Spinal cord (tissue), 10 donors: ENCODE results near the gene MFF. TPM values are rescaled to one million over a fixed set of nuclear protein-coding genes. Genes with fewer than 3 reads are reported as not detected.

Experiments used
- DNase-seq, 6 donors: peaks; one replicate each; pipeline versions ENCODE4 v3.0.0 to v3.0.0-alpha.2; 2013 to 2015; ENCODE audit warnings: low spot score in 6 of 6, low read depth in 4 of 6
- H3K27ac ChIP-seq: one replicate; pipeline ENCODE4 v1.5.1; 2013; ENCODE audit warnings: low read depth, low read length, control low read depth
- H3K27me3 ChIP-seq: one replicate; pipeline ENCODE4 v1.6.1; 2013; ENCODE audit warnings: low read length; ENCODE audit not compliant: control insufficient read depth, insufficient read depth
- H3K36me3 ChIP-seq: one replicate; pipeline ENCODE4 v1.6.1; 2013; ENCODE audit warnings: low read length; ENCODE audit not compliant: control insufficient read depth, insufficient read depth
- H3K4me1 ChIP-seq: one replicate; pipeline ENCODE4 v1.6.1; 2013; ENCODE audit warnings: low read length; ENCODE audit not compliant: control insufficient read depth, insufficient read depth
- H3K4me3 ChIP-seq: one replicate; pipeline ENCODE4 v1.5.1; 2013; ENCODE audit warnings: low read depth, low read length, control low read depth
- H3K9me3 ChIP-seq: one replicate; pipeline ENCODE4 v1.6.1; 2013; ENCODE audit warnings: low read length; ENCODE audit not compliant: control insufficient read depth, insufficient read depth
- WGBS: methylation state at CpG from one replicate; pipeline ENCODE4 v1.1.5; 2013; ENCODE audit warnings: missing lambda C conversion rate; ENCODE audit not compliant: insufficient coverage; 5-methylcytosine and 5-hydroxymethylcytosine counted together
- polyA plus RNA-seq, 2 donors: library from polyadenylated mRNA; unstranded; fragments of 120-200 nt; gene quantifications; one replicate each; pipeline ENCODE4 v1.2.1, GENCODE V29; 2013; ENCODE audit not compliant: insufficient read length in 2 of 2
- total RNA-seq, 2 donors: library from RNA; depleted of rRNA in 1 of 2; stranded (reverse); fragments of 120-200 nt in 1 of 2; fragments of >200 nt in 1 of 2; gene quantifications; one replicate each; pipeline versions ENCODE4 v1.2.3 to v1.2.4, GENCODE V29; 2013 to 2014
- donor health status: healthy.

MFF gene
- total and polyA plus RNA-seq, 4 donors, result 103 to 175 (median 133) TPM

DNA sequence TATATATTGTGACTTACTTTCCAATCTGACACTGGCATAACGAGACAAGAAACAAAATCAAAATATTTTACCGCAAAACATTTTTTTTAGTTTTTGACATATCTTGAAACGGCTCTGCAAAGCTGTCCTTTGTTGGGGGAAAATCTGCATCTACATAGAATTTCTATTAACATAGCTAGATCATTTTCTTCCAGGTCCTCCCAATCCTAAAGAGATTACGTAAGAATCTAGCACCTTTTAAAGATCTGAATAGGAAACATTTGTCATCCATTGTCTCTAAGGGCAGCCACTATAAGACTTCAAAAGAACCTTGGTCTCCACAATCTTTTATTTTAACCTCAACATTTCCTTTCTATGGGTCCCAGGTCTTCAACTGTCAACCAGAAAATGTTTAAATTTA, 1.2 kb upstream of the MFF start:
- peaks cover 6% of the 10 kb centered on the region for H3K36me3 ChIP-seq
- peaks cover 5% of the 10 kb centered on the region for H3K4me1 ChIP-seq
- no peaks in the 10 kb centered on the region for H3K27me3 ChIP-seq
- peaks cover 1% of the 10 kb centered on the region for H3K9me3 ChIP-seq
- H3K27ac ChIP-seq, result no peak overlapping the region
- no peak for DNase-seq
- H3K4me3 ChIP-seq, result no peak overlapping the region
- WGBS, result 91% methylated on average over 1 of the region's 4 CpGs

- WGBS, result no CpG with 5 or more reads among the region's 6 CpGs
- H3K9me3 ChIP-seq, result peaks cover 1% of the 10 kb centered on the region
- H3K4me1 ChIP-seq, result peaks cover 5% of the 10 kb centered on the region
- H3K4me3 ChIP-seq, result peak overlapping the region; percentile 84
- H3K27ac ChIP-seq, result peak overlapping the region; percentile 87
- DNase-seq, result no peak
- H3K27me3 ChIP-seq, result no peaks in the 10 kb centered on the region
- H3K36me3 ChIP-seq, result peaks cover 6% of the 10 kb centered on the region
Measured at GRCh38 chr2:227324642-227324994, 433 bp upstream of the MFF start.

DNA sequence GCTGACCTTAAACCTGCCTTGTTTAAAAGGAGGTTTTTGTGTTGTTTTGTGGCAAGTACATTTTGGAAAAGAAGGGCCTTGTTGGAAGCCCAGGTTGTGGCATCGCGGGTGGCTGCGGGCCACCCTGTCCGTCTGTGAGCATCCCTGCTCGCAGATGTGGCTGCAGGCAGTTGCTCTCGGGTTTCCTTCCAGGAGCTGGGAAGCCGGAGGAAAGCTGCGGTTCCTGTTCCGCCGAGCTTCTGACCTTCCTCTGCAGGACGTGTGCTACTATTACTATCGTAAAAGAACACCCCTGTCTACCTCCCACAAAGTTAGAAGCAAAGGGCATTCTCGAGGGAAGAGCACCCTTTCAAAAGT, 766 bp downstream of the MFF start:
- peak in 3 of 6 donors; percentile 20 to 59 (median 22) for DNase-seq
- Histone ChIP-seq H3K27me3 (no peaks in the 10 kb centered on the region), H3K4me3 (peak overlapping the region; percentile 84), H3K4me1 (peaks cover 5% of the 10 kb centered on the region), H3K27ac (peak overlapping the region; percentile 87), H3K9me3 (peaks cover 1% of the 10 kb centered on the region), H3K36me3 (peaks cover under 1% of the 10 kb centered on the region)
- 0% methylated on average over 6 of the region's 13 CpGs for WGBS

DNA sequence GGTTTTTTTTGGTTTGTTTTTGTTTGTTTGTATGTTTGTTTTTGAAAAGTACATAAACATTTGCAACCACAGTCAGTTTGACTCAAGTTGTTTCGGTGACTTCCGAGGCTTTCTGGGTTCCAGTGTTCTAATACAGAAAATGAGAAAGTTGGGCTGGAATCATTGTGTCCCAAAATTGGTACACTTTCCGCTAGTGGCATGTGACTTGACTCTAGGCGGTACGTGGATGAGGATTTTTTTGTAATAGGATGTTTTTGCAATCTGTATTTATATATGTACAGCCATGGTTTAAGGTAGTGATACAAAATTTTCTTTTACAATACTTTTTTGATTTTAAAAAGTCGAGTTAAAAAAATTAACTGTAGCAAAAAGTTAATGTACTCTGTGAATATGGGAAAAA, 1.7 kb downstream of the MFF start:
- WGBS, result no CpG with 5 or more reads among the region's 6 CpGs
- Histone ChIP-seq H3K9me3 (peaks cover 1% of the 10 kb centered on the region), H3K4me3 (no peak overlapping the region), H3K27ac (peak overlapping the region; percentile 33), H3K4me1 (peaks cover 5% of the 10 kb centered on the region), H3K36me3 (no peaks in the 10 kb centered on the region), H3K27me3 (no peaks in the 10 kb centered on the region)
- DNase-seq, result no peak

DNA sequence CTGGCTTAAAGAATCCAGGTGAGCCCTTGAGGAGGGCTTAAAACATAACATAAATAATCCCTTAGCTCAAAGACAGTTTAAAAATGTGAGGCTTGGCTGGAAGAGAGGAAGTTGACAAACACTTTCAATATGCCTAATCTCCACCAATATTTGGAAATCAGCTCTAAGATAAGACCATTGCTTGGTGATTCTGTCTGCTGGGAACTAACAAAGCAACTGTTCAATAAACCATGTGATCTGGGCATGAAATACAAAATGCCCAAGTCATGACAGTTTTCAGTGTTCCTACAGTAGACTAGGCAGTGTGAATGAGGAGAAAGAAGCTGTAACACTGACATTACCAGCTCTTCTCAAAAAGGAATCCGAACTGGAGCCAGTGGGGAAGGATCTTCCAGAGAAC, 10.7 kb downstream of the MFF start:
- WGBS, result 100% methylated on average over 1 of the region's 1 CpG
- Histone ChIP-seq H3K27me3 (no peaks in the 10 kb centered on the region), H3K36me3 (peaks cover 6% of the 10 kb centered on the region), H3K4me3 (no peak overlapping the region), H3K9me3 (no peaks in the 10 kb centered on the region), H3K27ac (no peak overlapping the region), H3K4me1 (no peaks in the 10 kb centered on the region)
- peak in 1 of 6 donors; percentile 16 for DNase-seq

- Histone ChIP-seq H3K27me3 (no peaks in the 10 kb centered on the region), H3K4me1 (no peaks in the 10 kb centered on the region), H3K9me3 (no peaks in the 10 kb centered on the region), H3K36me3 (peaks cover 6% of the 10 kb centered on the region), H3K27ac (no peak overlapping the region), H3K4me3 (no peak overlapping the region)
- 100% methylated on average over 2 of the region's 2 CpGs for WGBS
- DNase-seq, result no peak
Measured at GRCh38 chr2:227337442-227337841, 12.4 kb downstream of the MFF start.

- DNase-seq, result no peak
- H3K9me3 ChIP-seq, result no peaks in the 10 kb centered on the region
- H3K27me3 ChIP-seq, result no peaks in the 10 kb centered on the region
- 100% methylated on average over 1 of the region's 2 CpGs for WGBS
- H3K4me1 ChIP-seq, result no peaks in the 10 kb centered on the region
- peaks cover 6% of the 10 kb centered on the region for H3K36me3 ChIP-seq
- no peak overlapping the region for H3K27ac ChIP-seq
- H3K4me3 ChIP-seq, result no peak overlapping the region
Measured at GRCh38 chr2:227339098-227339599, 14.1 kb downstream of the MFF start.

DNA sequence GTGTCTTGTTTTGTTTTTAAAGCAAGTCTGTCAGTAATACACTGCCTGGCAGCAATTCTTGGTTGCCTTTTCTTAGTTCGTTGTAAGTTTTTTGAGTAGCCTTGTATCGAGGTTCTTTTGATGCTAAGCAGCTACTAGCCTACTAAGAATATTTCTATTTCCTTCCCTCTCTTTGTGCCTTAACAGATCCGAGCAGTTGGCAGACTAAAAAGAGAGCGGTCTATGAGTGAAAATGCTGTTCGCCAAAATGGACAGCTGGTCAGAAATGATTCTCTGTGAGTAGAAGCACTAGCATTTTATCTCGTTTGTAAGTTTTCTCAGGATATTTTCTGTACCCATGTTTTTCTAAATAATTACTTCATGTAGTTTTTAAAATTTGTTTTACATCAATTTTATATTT, 15.1 kb downstream of the MFF start:
- no CpG with 5 or more reads among the region's 6 CpGs for WGBS
- H3K36me3 ChIP-seq, result peaks cover 2% of the 10 kb centered on the region
- no peaks in the 10 kb centered on the region for H3K4me1 ChIP-seq
- H3K27ac ChIP-seq, result peak overlapping the region; percentile 16
- no peaks in the 10 kb centered on the region for H3K9me3 ChIP-seq
- H3K4me3 ChIP-seq, result no peak overlapping the region
- DNase-seq, result peak in 2 of 6 donors; percentile 4 to 84
- no peaks in the 10 kb centered on the region for H3K27me3 ChIP-seq

DNA sequence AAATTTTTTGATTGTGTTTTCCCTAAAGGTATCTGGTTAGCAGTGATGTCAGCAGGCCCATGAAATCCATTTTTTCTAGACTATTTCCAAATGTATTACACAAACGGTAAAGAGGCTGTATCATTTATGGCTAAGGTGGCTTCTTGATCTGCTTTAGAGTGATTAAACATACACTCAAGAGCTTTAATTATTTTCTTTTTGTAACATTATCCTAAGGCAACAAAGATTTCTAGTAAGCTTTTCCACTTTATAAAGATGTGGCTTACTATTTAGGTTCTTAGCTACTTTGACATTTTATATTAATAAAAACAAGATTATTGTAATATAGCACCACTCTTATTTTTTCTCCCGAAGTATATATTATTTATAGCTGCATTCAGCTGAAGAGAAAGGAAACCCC, 16.5 kb downstream of the MFF start:
- H3K9me3 ChIP-seq, result no peaks in the 10 kb centered on the region
- DNase-seq, result no peak
- no peak overlapping the region for H3K4me3 ChIP-seq
- H3K4me1 ChIP-seq, result no peaks in the 10 kb centered on the region
- no peaks in the 10 kb centered on the region for H3K27me3 ChIP-seq
- no CpG with 5 or more reads among the region's 2 CpGs for WGBS
- H3K27ac ChIP-seq, result no peak overlapping the region
- no peaks in the 10 kb centered on the region for H3K36me3 ChIP-seq

GRCh38 chr2:227344231-227344630, 19.2 kb downstream of the MFF start:
- Histone ChIP-seq H3K27ac (no peak overlapping the region), H3K36me3 (no peaks in the 10 kb centered on the region), H3K4me3 (no peak overlapping the region), H3K4me1 (no peaks in the 10 kb centered on the region), H3K27me3 (no peaks in the 10 kb centered on the region), H3K9me3 (no peaks in the 10 kb centered on the region)
- DNase-seq, result no peak
- no CpG with 5 or more reads among the region's 2 CpGs for WGBS
